MM.1S (cell line): ENCODE measurements around the gene NUP214.
"Not testable (repeated sequence)": the region's sequence is repeated elsewhere in the genome, so short reads cannot be mapped to it uniquely, and the experiment has no call there.

Experiments used
- CTCF ChIP-seq: fragments of 300-600 bp; sonication (generic); IDR thresholded peaks from 2 replicates; pipeline ENCODE4 v1.5.1; 2016; ENCODE audit warnings: antibody characterized with exemption, low read length, mixed read lengths
- EZH2 ChIP-seq: fragments of 300-600 bp; sonication (generic); optimal IDR thresholded peaks from 2 replicates; pipeline ENCODE3; 2017; ENCODE audit warnings: low read depth, mild to moderate bottlenecking, antibody characterized with exemption, low read length, mixed read lengths

GRCh38 chr9:131244331-131244730 lies 118.9 kb downstream of the NUP214 start:
- TF ChIP-seq CTCF, EZH2: not testable (repeated sequence)
